Stimulated activated CD8-positive, alpha-beta memory T cell treated with anti-CD3 and anti-CD28 coated beads, Interleukin-2, amount 100 ng/mL, for 48 hours (primary cell): ENCODE data around the gene PODNL1.
A peak's percentile ranks its signal among the peaks of the same experiment; 100 is the strongest.

ENCODE experiments used
- DNase-seq, 2 donors: peaks; one replicate each; pipeline ENCODE4 v3.0.0-alpha.2; 2020; ENCODE audit warnings: low read depth in 2 of 2

Gene PODNL1

DNA sequence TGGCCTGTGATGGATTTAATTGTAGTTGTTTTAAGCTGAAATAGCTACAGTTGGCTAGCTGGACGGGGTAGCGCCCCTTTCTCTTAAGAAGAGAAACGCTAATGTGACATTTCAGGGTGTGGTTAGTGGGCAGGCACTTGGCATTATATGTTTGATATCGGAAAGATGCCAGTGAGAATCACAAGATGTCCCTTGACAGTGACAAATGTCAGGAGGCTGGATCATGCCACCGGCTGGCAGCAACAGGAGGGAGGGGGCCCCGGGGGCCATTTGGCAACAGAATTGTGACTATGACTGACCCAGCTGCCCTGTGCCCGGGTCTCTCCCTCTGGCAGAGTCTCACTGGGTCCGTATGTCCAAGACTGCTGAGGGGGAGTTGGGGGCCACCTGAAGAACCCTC lies 18.8 kb upstream of the PODNL1 start:
- DNase-seq, result no peak

- DNase-seq, result no peak
Measured at GRCh38 chr19:13956365-13956744, 18.1 kb upstream of the PODNL1 start.

DNA sequence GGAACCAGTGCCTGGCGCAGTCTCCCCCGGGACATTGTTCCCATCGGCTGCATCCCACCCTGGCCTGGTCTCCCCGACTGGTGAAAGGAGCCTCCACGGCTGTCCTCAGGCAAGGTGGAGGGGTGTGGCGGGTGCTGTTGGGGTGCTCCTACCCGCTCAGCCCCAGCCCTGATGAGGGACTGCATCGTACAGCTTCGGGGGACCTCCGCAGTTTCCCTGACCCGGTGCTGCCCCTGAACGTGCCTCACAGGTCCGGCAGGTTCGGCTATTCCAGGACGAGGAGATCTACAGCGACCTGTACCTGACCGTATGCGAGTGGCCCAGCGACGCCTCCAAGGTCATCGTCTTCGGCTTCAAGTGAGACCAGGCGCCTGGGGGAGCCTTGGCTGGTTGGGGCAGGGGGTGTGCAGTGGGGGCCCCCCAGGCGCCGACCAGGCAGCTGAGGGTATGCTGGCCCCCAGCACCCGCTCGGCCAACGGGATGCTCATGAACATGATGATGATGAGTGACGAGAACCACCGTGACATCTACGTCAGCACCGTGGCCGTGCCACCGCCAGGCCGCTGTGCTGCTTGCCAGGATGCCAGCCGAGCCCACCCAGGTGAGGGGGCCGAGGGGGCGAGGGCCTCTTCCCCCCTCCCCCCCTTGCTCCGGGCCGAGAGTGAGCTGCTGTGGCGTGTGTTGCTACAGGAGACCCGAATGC lies 17.6 kb upstream of the PODNL1 start:
- no peak for DNase-seq

DNA sequence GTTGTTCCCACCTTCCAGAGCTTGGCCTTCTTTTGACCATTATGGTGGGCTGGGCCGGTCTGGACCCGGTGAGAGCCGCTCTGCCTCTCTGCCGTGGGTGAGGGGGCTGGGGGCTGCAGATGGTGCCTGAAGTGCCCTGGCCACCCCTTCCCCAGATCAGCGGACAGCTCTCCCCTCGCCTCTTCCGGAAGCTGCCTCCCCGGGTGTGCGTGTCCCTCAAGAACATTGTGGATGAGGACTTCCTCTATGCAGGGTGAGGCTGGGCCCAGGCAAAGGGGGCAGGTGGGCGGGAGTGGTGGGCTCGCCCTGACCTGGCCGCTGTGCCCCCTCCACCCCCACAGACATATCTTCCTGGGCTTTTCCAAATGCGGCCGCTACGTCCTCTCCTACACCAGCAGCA lies 16.0 kb upstream of the PODNL1 start:
- no peak for DNase-seq

DNA sequence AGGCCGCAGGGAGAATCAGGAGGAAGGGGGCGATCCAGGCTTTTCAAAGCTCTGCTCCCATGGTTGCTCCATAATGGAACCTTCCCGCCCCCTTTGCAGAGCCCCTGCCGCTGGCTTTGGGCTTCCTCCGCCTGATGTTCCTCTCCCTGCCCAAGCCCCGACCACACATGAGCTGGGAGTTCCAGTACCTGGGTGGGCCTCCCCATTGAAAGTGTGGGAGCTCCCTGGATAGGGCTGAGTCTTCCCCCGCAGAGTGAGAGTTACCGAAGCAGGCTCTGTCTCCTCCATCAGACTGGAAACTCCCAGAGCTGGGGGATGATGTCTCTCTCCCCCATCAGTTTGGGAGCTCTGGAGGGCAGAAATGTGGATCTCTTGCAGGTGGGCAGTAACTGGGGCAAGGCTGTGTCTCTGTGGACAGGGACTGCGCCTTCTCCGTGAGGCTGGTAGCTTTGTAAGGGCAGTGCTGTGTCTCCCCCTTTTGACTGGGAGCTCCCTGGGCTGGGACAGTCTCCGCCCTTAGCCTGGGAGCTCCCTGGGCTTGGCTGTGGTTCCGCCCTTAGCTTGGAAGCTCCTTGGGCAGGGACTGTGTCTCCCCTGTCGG lies 14.8 kb upstream of the PODNL1 start:
- no peak for DNase-seq

DNA sequence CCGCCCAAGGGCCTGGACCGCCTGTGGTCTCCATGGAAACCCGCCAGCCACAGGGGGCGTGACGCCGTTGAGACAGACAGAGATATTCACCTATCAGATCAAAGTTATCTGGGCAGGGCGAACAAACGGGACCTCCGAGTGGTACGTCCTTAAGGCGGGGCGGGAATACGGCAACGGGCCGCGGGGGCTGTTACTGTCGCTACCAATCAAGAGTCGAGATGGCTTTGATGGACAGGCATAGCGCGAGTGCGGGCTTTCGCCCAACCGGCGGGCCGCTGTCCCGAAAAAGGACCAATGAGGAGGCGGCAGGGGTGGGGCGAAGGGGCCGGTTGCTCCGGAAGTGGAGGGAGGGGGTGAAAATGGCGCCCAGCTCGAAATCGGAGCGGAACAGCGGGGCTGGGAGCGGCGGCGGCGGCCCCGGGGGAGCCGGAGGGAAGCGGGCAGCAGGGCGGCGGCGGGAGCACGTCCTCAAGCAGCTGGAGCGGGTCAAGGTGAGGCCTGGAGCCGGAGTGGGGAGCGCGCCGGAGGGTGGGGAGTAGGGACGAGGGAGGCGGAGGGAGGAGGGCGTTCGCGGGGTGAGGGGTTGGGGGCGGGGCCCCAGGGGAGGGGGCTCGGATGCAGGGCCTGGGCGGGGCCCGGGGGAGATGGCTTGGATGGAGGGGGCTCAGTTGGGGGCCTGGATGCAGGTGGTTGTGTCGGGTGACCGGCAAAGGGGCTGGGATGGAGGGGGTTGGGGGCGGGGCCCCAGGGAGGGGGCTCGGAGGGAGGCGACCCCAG lies 14.1 kb upstream of the PODNL1 start, which contains the start of gene DCAF15:
DCAF15 (plus strand) TSS at position 356 of the 777 bp plus-strand sequence; CDS start at position 360, 4 bp downstream.
- DNase-seq, result peak; percentile 95 to 98

GRCh38 chr19:13951799-13952153 lies 13.6 kb upstream of the PODNL1 start:
- DNase-seq, result no peak

- no peak for DNase-seq
Measured at GRCh38 chr19:13951043-13951442, 12.8 kb upstream of the PODNL1 start.

DNA sequence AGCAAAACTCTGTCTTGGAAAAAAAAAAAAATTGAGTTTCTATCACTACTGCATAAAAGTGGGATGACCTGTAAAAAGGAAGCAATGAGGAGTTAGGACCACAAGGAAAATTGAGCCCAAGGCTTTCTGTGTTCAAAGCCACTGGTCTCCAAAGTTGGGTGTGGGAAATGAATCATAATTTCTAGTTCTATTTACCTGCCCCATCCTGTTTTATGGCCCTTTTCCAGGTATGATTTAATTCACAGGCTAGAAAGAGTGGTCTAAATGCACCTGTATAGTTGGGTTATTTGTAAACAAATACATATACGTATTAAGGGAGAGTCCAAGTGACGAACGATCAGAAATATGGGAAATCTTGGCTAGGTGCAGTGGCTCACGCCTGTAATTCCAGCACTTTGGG lies 8.2 kb upstream of the PODNL1 start:
- no peak for DNase-seq

DNA sequence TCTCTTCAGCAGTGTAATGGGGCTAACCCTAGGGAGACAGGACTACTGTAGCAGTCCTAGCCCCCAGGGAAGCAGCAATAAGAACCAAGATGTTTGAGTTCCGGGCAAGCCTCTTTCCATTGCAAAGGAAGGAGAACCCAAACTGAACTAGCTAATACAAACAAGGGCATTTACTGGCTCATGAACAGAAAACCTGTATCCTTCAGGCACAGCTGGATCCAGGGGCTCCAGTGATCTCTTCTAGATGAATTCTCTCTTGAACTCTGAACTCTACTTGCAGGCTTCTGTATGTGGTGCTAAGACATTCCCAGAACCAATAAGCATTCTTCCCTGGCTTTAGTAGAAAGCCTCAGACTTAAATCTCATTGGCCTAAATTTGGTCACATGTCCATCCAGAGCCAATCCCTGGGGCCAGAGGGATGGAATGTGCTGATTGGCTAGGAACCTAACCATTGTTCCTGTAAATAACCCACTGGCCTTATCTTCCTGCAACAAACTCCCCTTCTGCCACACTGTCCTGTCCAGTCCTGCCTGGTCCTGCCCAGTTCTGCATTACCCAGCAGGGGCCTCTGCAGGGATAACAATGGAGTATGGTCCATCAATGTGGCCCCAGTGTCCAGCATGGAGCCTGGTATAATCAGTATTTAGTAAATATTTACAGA lies 3.9 kb upstream of the PODNL1 start:
- no peak for DNase-seq

DNA sequence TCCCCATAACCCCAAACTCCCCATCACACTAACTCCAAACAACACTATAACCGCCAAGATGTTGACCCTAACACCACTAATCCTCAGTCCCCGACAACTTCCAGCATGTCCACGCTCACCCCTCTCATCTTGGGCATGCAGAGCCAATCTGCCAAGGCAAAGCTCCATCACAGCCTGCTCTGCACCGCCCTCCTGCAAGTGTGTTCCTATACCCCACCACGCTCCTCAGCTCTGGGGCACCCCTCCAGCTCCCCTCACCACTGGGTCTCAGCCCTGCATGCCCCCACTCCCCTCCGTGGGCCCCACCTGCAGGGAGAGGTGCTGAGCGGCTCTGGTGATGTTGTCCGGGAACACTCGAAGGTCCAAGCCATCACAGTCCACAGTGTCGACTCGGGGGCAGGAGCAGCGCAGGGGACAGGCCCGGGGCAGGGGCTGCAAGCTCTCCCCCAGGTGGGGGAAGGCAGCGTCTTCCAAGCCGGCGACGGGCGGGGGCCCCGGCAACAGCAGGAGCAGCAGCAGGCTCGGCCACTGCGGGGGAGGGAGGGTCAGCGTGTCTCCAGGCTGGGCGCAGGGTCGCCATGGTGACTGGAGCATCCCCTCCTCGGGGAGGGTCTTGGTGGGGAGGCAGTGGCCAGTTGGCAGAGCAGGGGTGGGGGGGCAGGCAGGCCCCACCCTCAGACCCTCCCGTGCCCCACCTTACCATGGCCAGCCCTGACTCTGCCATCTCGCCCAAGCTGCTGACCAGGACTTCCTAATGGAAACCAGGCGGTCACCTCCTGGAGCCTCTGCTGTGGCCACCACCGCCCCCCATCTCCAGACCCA lies 527 bp downstream of the PODNL1 start:
- no peak for DNase-seq

DNA sequence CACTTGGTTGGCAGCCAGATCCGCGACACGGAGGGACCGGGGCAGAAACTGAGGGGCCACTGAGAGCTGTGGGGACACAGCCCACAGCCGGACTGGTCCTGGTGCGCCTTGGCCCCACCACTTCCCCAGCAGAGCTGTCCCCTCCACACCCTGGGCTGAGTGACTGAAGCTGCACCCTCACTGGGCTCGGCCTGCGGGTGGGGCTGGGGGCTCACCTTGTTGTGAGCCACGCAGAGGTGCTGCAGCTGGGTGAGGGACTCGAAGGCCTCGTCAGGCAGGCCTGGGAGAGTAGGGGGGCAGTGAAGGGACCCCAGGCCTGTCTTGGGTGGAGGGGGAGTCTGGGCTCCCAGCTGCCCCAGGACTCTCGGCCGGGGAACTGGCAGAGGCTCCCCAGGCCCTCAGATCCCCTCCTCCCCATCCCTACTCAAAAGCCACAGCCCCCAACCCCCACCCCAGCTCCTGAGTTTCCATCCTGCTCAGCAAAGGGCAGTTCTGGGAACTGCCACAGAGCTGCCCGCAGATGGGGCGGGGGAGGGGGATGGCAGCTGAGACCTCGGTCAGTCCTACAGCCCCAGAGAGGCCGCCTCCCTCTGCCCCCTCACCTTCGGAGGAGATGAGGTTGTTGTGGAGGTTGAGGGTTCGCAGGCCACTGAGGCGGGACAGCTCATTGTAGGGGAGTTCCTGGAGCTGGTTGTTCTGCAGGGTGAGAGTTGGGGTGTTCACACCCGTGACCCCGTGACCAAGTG lies 2.3 kb downstream of the PODNL1 start:
- no peak for DNase-seq

DNA sequence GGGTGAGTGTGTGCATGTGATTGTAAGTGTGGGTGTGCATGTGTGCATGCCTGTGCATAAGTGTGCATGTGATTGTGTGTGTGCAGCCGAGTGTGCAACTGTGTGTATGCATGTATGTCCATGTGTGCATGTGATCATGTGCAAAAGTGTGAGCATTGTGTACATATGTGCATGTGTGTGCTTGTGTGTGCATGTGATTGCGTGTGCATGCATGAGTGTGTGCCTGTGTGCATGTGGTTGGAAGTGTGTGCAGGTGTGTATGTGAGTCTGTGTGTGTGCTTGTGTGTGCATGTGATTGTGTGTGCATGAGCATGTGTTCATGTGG lies 3.5 kb downstream of the PODNL1 start:
- DNase-seq, result no peak

- no peak for DNase-seq
Measured at GRCh38 chr19:13932911-13933393, 5.3 kb downstream of the PODNL1 start.

DNA sequence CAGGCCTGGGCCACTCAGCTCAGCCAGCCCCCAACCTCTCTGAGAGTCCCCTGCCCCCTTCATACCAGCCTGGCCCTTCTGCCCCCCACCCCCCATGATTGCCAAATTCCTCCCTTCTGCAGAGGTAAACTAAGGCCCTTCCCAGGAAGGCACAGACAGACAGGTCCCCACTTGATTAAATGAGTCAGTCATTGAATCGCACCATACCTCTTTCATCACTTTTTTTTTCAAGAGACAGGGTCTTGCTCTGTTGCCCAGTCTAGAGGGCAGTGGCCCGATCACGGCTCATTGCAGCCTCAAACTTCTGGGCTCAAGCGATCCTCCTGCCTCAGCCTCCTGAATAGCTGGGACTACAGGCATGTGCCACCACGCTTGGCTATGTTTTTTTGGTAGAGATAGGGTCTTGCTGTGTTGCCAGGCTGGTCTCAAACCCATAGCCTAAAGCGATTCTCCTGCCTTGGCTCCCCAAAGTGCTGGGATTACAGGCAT lies 6.0 kb downstream of the PODNL1 start:
- DNase-seq, result no peak

DNA sequence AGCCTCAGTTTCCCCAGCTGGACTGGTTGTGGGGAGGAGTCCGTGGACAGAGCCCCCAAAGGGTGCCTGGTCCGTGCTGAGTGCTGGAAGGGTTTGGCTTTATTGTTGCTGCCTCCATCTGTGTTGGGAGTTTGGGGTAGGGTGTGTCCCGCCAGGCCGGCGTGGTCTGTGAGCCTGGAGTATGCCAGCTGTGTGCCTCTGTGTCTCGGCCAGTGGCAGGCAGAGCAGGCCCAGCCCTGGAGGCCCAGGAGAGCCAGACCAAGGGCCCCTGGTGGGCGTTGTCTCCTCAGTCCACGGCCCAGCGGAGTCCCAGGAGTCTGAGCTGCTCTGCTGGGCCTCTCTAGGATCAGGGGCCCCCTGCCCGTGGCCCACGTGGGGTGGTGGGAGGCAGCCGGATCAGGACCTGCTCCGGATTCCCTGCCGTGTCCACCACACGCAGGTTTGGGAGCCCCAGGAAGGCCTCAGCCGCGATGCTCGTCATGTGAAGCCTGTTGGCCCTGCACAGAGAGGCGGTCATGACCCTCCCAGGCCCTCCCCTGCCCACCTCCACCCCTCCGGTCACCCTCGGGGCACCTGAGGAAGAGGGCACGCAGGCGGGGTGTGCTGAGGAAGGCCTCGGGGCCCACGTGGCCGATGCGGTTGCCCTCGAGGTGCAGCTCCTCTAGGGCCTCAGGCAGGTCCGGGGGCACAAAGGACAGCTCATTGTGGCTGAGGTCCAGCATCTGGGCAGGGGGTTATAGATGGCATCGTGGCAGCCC lies 6.6 kb downstream of the PODNL1 start:
- no peak for DNase-seq

- no peak for DNase-seq
Measured at GRCh38 chr19:13930402-13930801, 7.8 kb downstream of the PODNL1 start.

DNA sequence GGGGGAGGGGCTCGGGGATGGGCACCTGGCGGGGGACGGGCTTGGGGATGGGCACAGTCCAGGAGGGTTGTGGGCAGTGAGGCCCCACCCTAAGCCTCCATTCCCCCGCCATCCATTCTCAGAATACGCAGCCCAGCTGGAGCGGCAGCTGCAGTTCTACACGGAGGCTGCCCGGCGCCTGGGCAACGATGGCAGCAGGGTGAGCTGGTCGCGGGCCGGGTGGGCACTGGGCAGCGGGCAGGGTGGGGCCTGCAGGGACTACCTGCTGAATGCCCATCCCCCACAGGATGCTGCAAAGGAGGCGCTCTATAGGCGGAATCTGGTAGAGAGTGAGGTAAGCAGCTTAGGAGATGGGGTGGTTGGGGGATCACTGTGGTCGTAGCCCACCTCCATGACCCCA lies 8.3 kb downstream of the PODNL1 start:
- no peak for DNase-seq

DNA sequence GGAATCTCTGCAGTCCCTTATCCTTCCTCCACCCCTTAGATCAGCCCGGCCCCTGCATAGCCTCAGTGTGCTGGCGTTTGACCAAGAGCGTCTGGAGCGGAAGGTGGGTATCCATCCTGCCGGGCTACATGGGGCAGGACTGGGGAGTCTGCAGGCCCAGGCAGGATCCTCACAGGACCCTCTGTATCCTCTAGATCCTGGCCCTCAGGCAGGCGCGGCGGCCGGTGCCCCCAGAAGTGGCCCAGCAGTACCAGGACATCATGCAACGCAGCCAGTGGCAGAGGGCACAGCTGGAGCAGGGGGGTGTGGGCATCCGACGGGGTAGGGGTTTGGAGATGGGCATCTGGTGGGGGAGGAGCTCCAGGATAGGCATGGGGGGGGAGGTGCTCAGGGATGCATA lies 8.9 kb downstream of the PODNL1 start:
- DNase-seq, result no peak

DNA sequence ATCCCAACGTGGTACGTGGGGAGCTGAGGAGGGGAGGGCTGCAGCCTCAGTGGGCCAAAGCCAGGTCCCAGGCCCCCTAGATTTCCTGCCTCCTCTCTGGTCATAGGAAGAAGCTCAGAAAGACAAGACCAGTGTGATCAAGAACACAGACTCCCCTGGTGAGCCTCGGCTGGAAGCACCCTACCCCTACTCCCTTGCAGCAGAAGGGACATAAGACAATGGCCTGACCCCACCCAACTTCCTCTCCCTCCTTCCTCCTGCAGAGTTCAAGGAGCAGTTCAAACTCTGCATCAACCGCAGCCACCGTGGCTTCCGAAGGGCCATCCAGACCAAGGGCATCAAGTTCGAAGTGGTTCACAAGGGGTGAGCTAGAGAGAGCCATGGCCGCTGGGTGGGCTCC lies 11.5 kb downstream of the PODNL1 start:
- DNase-seq, result no peak
